Mesenchymal stem cell (in vitro differentiated cells and primary cell): ENCODE measurements around the gene FAM118A.
"Not testable (repeated sequence)": the region's sequence is repeated elsewhere in the genome, so short reads cannot be mapped to it uniquely, and the experiment has no call there.

Experiments
- DNase-seq: peaks from one replicate; pipeline ENCODE4 v3.0.0-alpha.2; 2013
- H2AFZ ChIP-seq: one replicate; pipeline ENCODE4 v1.6.1; 2013; ENCODE audit warnings: low read depth, mild to moderate bottlenecking, control low read depth, inconsistent platforms, low read length, moderate library complexity
- H2AK5ac ChIP-seq: 2 replicates; pipeline ENCODE4 v1.6.1; 2013; ENCODE audit warnings: low read length, moderate library complexity, mild to moderate bottlenecking, inconsistent platforms; ENCODE audit not compliant: severe bottlenecking
- H2BK120ac ChIP-seq: one replicate; pipeline ENCODE4 v1.6.1; 2013; ENCODE audit warnings: low read depth, mild to moderate bottlenecking, inconsistent platforms, low read length, moderate library complexity
- H2BK12ac ChIP-seq, 2 experiments: one replicate each; pipeline ENCODE4 v1.6.1; 2013; ENCODE audit warnings: inconsistent platforms in 2 of 2, low read length in 2 of 2, mild to moderate bottlenecking in 2 of 2, moderate library complexity in 2 of 2, control low read depth in 1 of 2
- H2BK15ac ChIP-seq: one replicate; pipeline ENCODE4 v1.6.1; 2013; ENCODE audit warnings: mild to moderate bottlenecking, low read depth, inconsistent platforms; ENCODE audit not compliant: poor library complexity, severe bottlenecking
- H2BK5ac ChIP-seq: 2 replicates; pipeline ENCODE4 v1.6.1; 2013; ENCODE audit warnings: low read depth, mild to moderate bottlenecking, low read length, control low read depth, inconsistent platforms; ENCODE audit not compliant: poor library complexity, severe bottlenecking
- H3K14ac ChIP-seq, 2 experiments: one replicate each; pipeline ENCODE4 v1.6.1; 2013; ENCODE audit warnings: inconsistent platforms in 2 of 2, low read length in 2 of 2, control low read depth in 1 of 2, mild to moderate bottlenecking in 1 of 2, moderate library complexity in 1 of 2
- H3K18ac ChIP-seq, 2 experiments: one replicate each; pipeline ENCODE4 v1.6.1; 2013; ENCODE audit warnings: inconsistent platforms in 2 of 2, low read length in 2 of 2, control low read depth in 1 of 2, low read depth in 1 of 2, mild to moderate bottlenecking in 1 of 2
- H3K23ac ChIP-seq, 2 experiments: one replicate each; pipeline ENCODE4 v1.6.1; 2013; ENCODE audit warnings: inconsistent platforms in 2 of 2, low read length in 2 of 2, mild to moderate bottlenecking in 2 of 2, moderate library complexity in 2 of 2, control low read depth in 1 of 2
- H3K27ac ChIP-seq: 2 replicates; pipeline ENCODE4 v1.5.1; 2013; ENCODE audit warnings: mild to moderate bottlenecking, moderate library complexity, low read length, control low read depth, inconsistent platforms; ENCODE audit not compliant: poor library complexity, severe bottlenecking
- H3K27me3 ChIP-seq, 2 experiments: 2 replicates each; pipeline versions ENCODE4 v1.6.1 to v1.7.0; 2013; ENCODE audit warnings: low read length in 2 of 2, mild to moderate bottlenecking in 2 of 2, moderate library complexity in 2 of 2, control low read depth in 1 of 2, inconsistent platforms in 1 of 2; ENCODE audit not compliant: control insufficient read depth in 1 of 2, insufficient read depth in 1 of 2
- H3K36me3 ChIP-seq, 2 experiments: 2 replicates each; pipeline versions ENCODE4 v1.6.1 to v1.7.0; 2013; ENCODE audit warnings: low read length in 2 of 2, control low read depth in 1 of 2, inconsistent platforms in 1 of 2, low read depth in 1 of 2, mild to moderate bottlenecking in 1 of 2; ENCODE audit not compliant: insufficient read depth in 2 of 2, control insufficient read depth in 1 of 2
- H3K4ac ChIP-seq, 2 experiments: one replicate each; pipeline ENCODE4 v1.6.1; 2013; ENCODE audit warnings: inconsistent platforms in 2 of 2, low read length in 2 of 2, mild to moderate bottlenecking in 2 of 2, moderate library complexity in 2 of 2, control low read depth in 1 of 2, low read depth in 1 of 2
- H3K4me1 ChIP-seq: 2 replicates; pipeline ENCODE4 v1.6.1; 2013; ENCODE audit warnings: low read depth, low read length, control low read depth; ENCODE audit not compliant: control insufficient read depth, insufficient read depth
- H3K4me2 ChIP-seq: 2 replicates; pipeline ENCODE4 v1.6.1; 2013; ENCODE audit warnings: low read length, mild to moderate bottlenecking, inconsistent platforms; ENCODE audit not compliant: poor library complexity, severe bottlenecking
- H3K4me3 ChIP-seq, 2 experiments: 2 replicates each; pipeline versions ENCODE4 v1.5.1 to v1.7.0; 2013; ENCODE audit warnings: low read length in 2 of 2, mild to moderate bottlenecking in 2 of 2, control low read depth in 1 of 2, low read depth in 1 of 2; ENCODE audit not compliant: insufficient read depth in 1 of 2
- H3K79me1 ChIP-seq: replicated peaks from 2 replicates; pipeline ENCODE4 v1.6.1; 2013; ENCODE audit warnings: mild to moderate bottlenecking, control low read depth, low read length, inconsistent platforms; ENCODE audit not compliant: poor library complexity, severe bottlenecking
- H3K9ac ChIP-seq: 2 replicates; pipeline ENCODE4 v1.7.0; 2013; ENCODE audit warnings: mild to moderate bottlenecking, low read length, moderate library complexity
- H3K9me3 ChIP-seq: 2 replicates; pipeline ENCODE4 v1.7.0; 2013; ENCODE audit warnings: mild to moderate bottlenecking, low read length; ENCODE audit not compliant: control insufficient read depth
- H4K8ac ChIP-seq: one replicate; pipeline ENCODE4 v1.6.1; 2013; ENCODE audit warnings: inconsistent platforms, mild to moderate bottlenecking, low read length, moderate library complexity
- H4K91ac ChIP-seq: one replicate; pipeline ENCODE4 v1.6.1; 2013; ENCODE audit warnings: mild to moderate bottlenecking, low read length, inconsistent platforms
- WGBS: methylation state at CpG from one replicate; pipeline ENCODE4 v1.1.7; 2013; ENCODE audit warnings: mixed read lengths; 5-methylcytosine and 5-hydroxymethylcytosine counted together

The FAM118A gene

DNA sequence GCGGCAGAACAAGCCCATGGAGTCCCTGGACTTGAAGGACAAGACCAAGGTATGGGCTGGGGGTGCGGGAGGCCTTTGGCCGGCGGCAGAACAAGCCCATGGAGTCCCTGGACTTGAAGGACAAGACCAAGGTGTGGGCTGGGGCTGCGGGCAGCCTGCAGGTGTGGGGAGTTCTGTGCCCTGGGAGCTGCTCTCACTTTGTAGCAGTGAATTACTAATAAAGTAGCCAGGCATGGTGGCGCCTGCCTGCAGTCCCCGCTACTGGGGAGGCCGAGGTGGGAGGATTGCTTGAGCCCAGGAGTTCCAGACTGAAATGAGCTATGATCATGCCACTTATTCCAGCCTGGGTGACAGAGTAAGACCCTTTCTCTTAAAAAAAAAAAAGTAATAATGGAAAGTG lies 18.5 kb downstream of the FAM118A start:
- H4K8ac ChIP-seq, H3K27me3 ChIP-seq, H3K4ac ChIP-seq, H4K91ac ChIP-seq, H3K27ac ChIP-seq, H3K4me1 ChIP-seq, H2AK5ac ChIP-seq, H3K9me3 ChIP-seq, H2BK120ac ChIP-seq, H3K18ac ChIP-seq, H3K9ac ChIP-seq, H3K4me2 ChIP-seq, H2AFZ ChIP-seq, H2BK12ac ChIP-seq, H2BK5ac ChIP-seq, H3K14ac ChIP-seq, H2BK15ac ChIP-seq, H3K4me3 ChIP-seq, DNase-seq, H3K23ac ChIP-seq: not testable (repeated sequence)
- Histone ChIP-seq H3K36me3 (peaks cover 61 to 70% of the 10 kb centered on the region in 2 experiments), H3K79me1 (peaks cover 17% of the 10 kb centered on the region)
- WGBS: 90% methylated on average over 7 of the region's 8 CpGs

DNA sequence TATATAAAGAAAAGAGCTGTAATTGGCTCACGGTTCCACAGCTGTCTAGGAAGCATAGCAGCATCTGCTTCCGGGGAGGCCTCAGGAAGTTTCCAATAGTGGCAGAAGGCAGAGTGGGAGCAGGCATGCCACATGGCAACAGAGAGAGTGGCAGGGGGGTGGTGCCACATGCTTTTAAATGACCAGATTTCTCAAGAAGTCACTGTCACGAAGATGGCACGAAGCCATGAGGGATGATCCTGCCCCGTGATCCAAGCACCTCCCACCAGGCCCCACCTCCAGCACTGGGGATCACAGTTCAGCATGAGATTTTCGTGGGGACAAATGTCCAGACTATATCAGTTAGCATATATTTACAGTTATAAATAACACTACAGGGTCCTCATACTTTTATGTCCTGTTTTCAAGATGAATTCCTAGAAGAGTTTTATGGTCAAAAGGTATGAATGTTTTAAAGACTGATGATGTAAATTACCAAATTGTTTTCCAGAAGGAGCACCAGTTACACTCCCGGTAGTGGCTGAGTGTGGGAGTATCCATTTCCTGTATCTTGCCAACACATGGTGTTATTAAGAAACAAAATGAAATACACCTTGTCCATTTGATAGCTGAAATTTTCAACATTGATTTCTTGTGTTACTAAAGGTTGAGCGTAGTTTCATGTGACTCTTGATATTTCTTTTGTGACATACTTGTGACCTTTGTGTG lies 19.2 kb downstream of the FAM118A start:
- Histone ChIP-seq H3K4ac (no peak overlapping the region), H4K91ac (no peak overlapping the region), H3K14ac (no peak overlapping the region), H3K4me2 (no peak overlapping the region), H3K9ac (no peak overlapping the region), H3K23ac (no peak overlapping the region), H2BK15ac (no peak overlapping the region), H4K8ac (no peak overlapping the region), H3K36me3 (peaks cover 54 to 66% of the 10 kb centered on the region in 2 experiments), H2AFZ (no peak overlapping the region), H3K79me1 (peaks cover 11% of the 10 kb centered on the region), H2BK5ac (no peak overlapping the region), H3K27me3 (no peaks in the 10 kb centered on the region), H2AK5ac (no peak overlapping the region), H3K9me3 (no peaks in the 10 kb centered on the region), H3K18ac (no peak overlapping the region), H2BK12ac (no peak overlapping the region), H2BK120ac (no peak overlapping the region), H3K4me3 (no peak overlapping the region), H3K27ac (no peak overlapping the region), H3K4me1 (peaks cover 2% of the 10 kb centered on the region)
- 95% methylated on average over 6 of the region's 8 CpGs for WGBS
- no peak for DNase-seq

DNA sequence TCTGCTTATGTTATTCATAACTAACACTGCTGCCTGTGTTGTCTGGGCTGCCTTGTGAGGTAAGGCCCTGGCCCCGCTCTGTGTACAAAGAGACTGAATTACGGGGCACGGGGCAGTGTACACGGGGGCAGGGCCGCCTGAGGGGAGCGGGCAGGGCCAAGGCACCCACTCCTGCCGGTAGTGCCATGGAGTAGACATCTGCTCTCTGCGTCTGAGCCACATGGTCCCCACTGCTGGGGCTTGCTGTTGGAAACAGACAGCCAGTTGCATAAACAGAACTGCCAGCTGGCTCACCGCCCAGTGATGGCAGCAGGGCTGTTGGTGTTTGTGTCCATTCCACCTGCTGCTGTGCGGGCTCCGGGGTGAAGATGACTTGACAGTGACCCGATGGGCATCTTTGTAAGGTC lies 19.8 kb downstream of the FAM118A start:
- H3K4me1 ChIP-seq: peaks cover 2% of the 10 kb centered on the region
- 91% methylated on average over 12 of the region's 12 CpGs for WGBS
- no peak overlapping the region for H3K27ac ChIP-seq
- H4K91ac ChIP-seq: no peak overlapping the region
- H3K36me3 ChIP-seq: peaks cover 51 to 66% of the 10 kb centered on the region in 2 experiments
- H2BK120ac ChIP-seq: no peak overlapping the region
- H3K14ac ChIP-seq: no peak overlapping the region
- no peak overlapping the region for H3K9ac ChIP-seq
- no peak overlapping the region for H3K18ac ChIP-seq
- no peak overlapping the region for H2AK5ac ChIP-seq
- no peak overlapping the region for H3K4me3 ChIP-seq
- no peaks in the 10 kb centered on the region for H3K9me3 ChIP-seq
- H3K27me3 ChIP-seq: no peaks in the 10 kb centered on the region
- no peak overlapping the region for H4K8ac ChIP-seq
- peaks cover 10% of the 10 kb centered on the region for H3K79me1 ChIP-seq
- no peak for DNase-seq
- no peak overlapping the region for H2BK12ac ChIP-seq
- H3K4me2 ChIP-seq: no peak overlapping the region
- no peak overlapping the region for H3K23ac ChIP-seq
- no peak overlapping the region for H2BK5ac ChIP-seq
- no peak overlapping the region for H2BK15ac ChIP-seq
- no peak overlapping the region for H3K4ac ChIP-seq
- no peak overlapping the region for H2AFZ ChIP-seq

GRCh38 chr22:45330548-45330947 lies 20.8 kb downstream of the FAM118A start:
- no peak for DNase-seq
- peaks cover 2% of the 10 kb centered on the region for H3K4me1 ChIP-seq
- H2BK120ac ChIP-seq: no peak overlapping the region
- H4K91ac ChIP-seq: no peak overlapping the region
- H4K8ac ChIP-seq: no peak overlapping the region
- no peak overlapping the region for H3K4ac ChIP-seq
- peaks cover 58 to 72% of the 10 kb centered on the region in 2 experiments for H3K36me3 ChIP-seq
- peaks cover 5% of the 10 kb centered on the region for H3K79me1 ChIP-seq
- WGBS: 96% methylated on average over 19 of the region's 19 CpGs
- H3K14ac ChIP-seq: no peak overlapping the region
- no peaks in the 10 kb centered on the region for H3K27me3 ChIP-seq
- no peak overlapping the region for H3K18ac ChIP-seq
- H2BK12ac ChIP-seq: no peak overlapping the region
- no peak overlapping the region for H2BK15ac ChIP-seq
- H3K4me3 ChIP-seq: no peak overlapping the region
- H3K27ac ChIP-seq: no peak overlapping the region
- no peak overlapping the region for H2AFZ ChIP-seq
- no peak overlapping the region for H3K23ac ChIP-seq
- no peak overlapping the region for H2BK5ac ChIP-seq
- H3K9me3 ChIP-seq: no peaks in the 10 kb centered on the region
- H2AK5ac ChIP-seq: no peak overlapping the region
- no peak overlapping the region for H3K9ac ChIP-seq
- H3K4me2 ChIP-seq: no peak overlapping the region
